ENCODE results near the gene ARHGAP44. TPM values are rescaled to one million over a fixed set of nuclear protein-coding genes. Genes with fewer than 3 reads are reported as not detected.

ARHGAP44 gene
- total RNA-seq, 1 donor from 2014 or later = 19.3 TPM

DNA sequence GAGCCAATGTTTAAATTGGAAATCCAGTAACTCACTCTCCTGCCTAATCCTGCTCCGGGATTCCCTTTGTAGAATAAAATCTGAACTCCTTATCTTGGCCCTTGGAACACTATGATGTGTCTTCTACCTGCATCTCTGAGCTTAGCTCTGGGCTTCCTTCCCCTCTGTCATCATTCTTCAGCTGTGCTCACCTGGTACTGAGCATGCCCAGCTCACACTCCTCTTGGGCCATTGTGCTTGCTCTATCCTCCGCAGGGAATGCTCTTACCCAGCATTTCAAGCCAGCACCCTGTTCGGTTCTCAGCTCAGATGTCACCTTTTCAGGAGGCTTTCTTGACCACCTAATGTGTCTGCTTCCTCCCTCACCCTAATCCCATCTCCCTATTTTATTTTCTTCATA lies 112.7 kb downstream of the ARHGAP44 start:
- H3K4me3 ChIP-seq = no peak overlapping the region
- no peaks in the 10 kb centered on the region for H3K9me3 ChIP-seq
- DNase-seq (ENCODE audit: low spot score in 2 of 2) = no peak
- H3K27ac ChIP-seq = no peak overlapping the region
- intact Hi-C loops (cut with DNase I) = no loop called here
- TF ChIP-seq, protein P1, sequence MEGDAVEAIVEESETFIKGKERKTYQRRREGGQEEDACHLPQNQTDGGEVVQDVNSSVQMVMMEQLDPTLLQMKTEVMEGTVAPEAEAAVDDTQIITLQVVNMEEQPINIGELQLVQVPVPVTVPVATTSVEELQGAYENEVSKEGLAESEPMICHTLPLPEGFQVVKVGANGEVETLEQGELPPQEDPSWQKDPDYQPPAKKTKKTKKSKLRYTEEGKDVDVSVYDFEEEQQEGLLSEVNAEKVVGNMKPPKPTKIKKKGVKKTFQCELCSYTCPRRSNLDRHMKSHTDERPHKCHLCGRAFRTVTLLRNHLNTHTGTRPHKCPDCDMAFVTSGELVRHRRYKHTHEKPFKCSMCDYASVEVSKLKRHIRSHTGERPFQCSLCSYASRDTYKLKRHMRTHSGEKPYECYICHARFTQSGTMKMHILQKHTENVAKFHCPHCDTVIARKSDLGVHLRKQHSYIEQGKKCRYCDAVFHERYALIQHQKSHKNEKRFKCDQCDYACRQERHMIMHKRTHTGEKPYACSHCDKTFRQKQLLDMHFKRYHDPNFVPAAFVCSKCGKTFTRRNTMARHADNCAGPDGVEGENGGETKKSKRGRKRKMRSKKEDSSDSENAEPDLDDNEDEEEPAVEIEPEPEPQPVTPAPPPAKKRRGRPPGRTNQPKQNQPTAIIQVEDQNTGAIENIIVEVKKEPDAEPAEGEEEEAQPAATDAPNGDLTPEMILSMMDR (IDR thresholded peaks at IDR 0.05) = no peak
- no peaks in the 10 kb centered on the region for H3K27me3 ChIP-seq
- H3K36me3 ChIP-seq = peaks cover 0 to 9% of the 10 kb centered on the region in 2 donors
- H3K4me1 ChIP-seq = no peaks in the 10 kb centered on the region

DNA sequence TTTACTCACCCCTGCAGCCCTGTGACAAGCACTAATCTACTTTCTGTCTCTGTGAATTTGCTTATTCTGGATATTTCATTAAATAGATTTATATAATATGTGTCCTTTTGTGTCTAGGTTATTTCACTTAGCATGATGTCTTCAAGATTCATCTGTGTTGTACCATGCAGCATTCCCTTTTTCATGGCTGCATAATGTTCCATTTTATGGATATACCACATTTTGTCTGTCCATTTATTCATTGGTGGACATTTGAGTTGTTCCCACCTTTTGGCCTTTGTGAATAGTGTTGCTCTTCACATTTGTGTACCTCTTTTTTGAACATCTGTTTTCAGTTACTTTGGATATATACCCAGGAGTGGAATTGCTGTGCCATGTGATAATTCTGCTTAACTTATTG lies 118.2 kb downstream of the ARHGAP44 start:
- DNase-seq (ENCODE audit: low spot score in 2 of 2) = no peak
- intact Hi-C loops (cut with DNase I) = no loop called here

DNA sequence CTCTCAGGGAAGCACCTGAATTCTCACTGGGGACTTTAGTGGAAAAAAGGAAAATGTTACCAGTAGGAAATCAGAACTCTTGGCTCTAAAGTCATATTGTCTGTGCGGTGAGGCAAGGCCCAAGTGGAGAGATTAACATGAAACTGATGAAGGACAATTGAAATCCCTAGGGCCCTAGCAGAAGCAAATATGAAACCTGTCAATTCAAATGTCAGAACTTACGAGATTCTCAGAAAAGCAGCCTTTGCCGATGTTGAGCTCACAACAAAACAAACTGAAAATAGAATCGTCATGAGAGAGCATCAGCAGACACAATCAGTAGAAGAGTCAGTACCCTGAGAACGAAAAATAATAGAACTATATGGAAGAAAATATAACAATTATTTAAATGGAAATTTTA lies 119.7 kb downstream of the ARHGAP44 start:
- H3K4me1 ChIP-seq = no peaks in the 10 kb centered on the region
- H3K36me3 ChIP-seq = peaks cover 0 to 6% of the 10 kb centered on the region in 2 donors
- intact Hi-C loops (cut with DNase I) = no loop called here
- no peaks in the 10 kb centered on the region for H3K9me3 ChIP-seq
- no peaks in the 10 kb centered on the region for H3K27me3 ChIP-seq
- H3K4me3 ChIP-seq = no peak overlapping the region
- TF ChIP-seq, protein P1 (IDR thresholded peaks at IDR 0.05) = no peak
- no peak overlapping the region for H3K27ac ChIP-seq
- no peak for DNase-seq (ENCODE audit: low spot score in 2 of 2)

More for the DNA sequence above, 118.2 kb downstream of the ARHGAP44 start:
- Histone ChIP-seq H3K9me3 (no peaks in the 10 kb centered on the region), H3K36me3 (peaks cover 0 to 6% of the 10 kb centered on the region in 2 donors), H3K4me3 (no peak overlapping the region), H3K27me3 (no peaks in the 10 kb centered on the region), H3K27ac (no peak overlapping the region), H3K4me1 (no peaks in the 10 kb centered on the region)
- TF ChIP-seq, protein P1 (IDR thresholded peaks at IDR 0.05) = no peak

DNA sequence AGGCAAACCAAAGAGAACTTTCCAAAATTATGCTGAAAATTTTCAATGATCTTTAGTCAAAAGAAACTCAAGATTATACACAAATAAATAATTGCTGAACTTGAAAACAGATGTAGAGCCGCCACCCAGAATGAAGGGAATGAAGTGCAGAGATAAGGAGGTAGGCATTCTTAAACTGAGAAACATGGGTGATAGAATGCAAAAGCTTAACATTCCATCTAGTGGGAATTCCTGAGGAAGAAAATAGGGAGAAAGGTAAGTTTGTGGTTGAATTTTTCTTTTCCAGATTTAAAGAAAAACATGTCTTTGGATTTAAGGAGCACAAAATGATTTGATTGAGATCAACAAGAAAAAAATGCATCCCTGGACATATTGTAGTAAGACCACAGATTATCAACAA lies 120.2 kb downstream of the ARHGAP44 start:
- no peaks in the 10 kb centered on the region for H3K9me3 ChIP-seq
- H3K27me3 ChIP-seq = no peaks in the 10 kb centered on the region
- H3K4me1 ChIP-seq = no peaks in the 10 kb centered on the region
- intact Hi-C loops (cut with DNase I) = no loop called here
- DNase-seq (ENCODE audit: low spot score in 2 of 2) = no peak
- TF ChIP-seq, protein P1 (IDR thresholded peaks at IDR 0.05) = no peak
- no peak overlapping the region for H3K27ac ChIP-seq
- H3K36me3 ChIP-seq = peaks cover 0 to 6% of the 10 kb centered on the region in 2 donors
- no peak overlapping the region for H3K4me3 ChIP-seq

DNA sequence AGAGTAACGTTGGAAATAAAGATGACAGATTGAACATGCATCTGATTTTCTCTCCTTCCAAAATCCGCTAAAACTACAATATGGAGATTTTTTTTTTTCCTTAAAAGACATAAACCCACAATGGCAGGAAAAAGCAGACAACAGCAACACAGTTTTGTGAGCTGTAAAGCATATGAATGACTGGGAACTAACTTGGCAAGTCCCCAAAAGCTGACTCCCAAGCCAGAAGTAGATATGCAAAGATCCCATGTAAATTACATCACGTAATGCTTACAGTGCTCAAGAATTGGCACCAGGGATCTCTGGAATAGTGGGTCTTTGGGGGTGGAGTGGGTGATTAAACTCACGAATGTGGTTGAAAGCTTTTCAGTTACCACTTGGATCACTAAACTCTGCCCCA lies 121.9 kb downstream of the ARHGAP44 start:
- Histone ChIP-seq H3K9me3 (no peaks in the 10 kb centered on the region), H3K4me1 (no peaks in the 10 kb centered on the region), H3K27me3 (no peaks in the 10 kb centered on the region), H3K27ac (no peak overlapping the region), H3K36me3 (peaks cover 0 to 5% of the 10 kb centered on the region in 2 donors), H3K4me3 (no peak overlapping the region)
- no peak for DNase-seq (ENCODE audit: low spot score in 2 of 2)
- intact Hi-C loops (cut with DNase I) = no loop called here
- TF ChIP-seq, protein P1 (IDR thresholded peaks at IDR 0.05) = no peak

DNA sequence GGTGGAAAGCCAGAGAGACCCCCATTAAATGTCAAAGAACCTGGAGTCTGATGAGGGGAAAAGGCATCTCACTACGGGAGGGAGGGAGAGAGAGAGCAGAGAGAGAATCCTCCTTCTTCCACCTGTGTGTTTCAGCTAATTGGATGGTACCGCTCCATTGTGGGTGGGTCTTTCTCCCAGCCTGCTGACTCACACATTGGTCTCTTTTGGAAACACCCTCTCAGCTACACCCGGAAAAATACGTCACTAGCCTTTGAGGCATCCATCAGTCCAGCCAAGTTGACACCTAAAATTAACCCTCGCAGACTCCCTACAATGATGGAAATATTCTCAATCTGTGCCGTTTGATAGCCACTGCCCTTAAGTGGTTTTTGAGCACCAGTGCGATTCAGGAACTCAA lies 128.1 kb downstream of the ARHGAP44 start:
- intact Hi-C loops (cut with DNase I) = no loop called here
- Histone ChIP-seq H3K9me3 (no peaks in the 10 kb centered on the region), H3K27me3 (no peaks in the 10 kb centered on the region), H3K4me3 (no peak overlapping the region), H3K36me3 (peaks cover 0 to 10% of the 10 kb centered on the region in 2 donors), H3K4me1 (no peaks in the 10 kb centered on the region), H3K27ac (no peak overlapping the region)
- TF ChIP-seq, protein P1 (IDR thresholded peaks at IDR 0.05) = no peak
- DNase-seq (ENCODE audit: low spot score in 2 of 2) = no peak
